K562 (cell line): ENCODE results near the gene PSG2. TPM values are rescaled to one million over a fixed set of nuclear protein-coding genes. Genes with fewer than 3 reads are reported as not detected.
"Not testable (repeated sequence)": the region's sequence is repeated elsewhere in the genome, so short reads cannot be mapped to it uniquely, and the experiment has no call there.

ENCODE experiments used
- ATAC-seq: fragments of 200-7000 bp; cut with Tn5 transposase; 3 replicates; pipeline ENCODE4 v1.9.1; 2020; ENCODE audit warnings: moderate library complexity
- BruUV-seq: library from RNA; stranded (reverse); fragments of 400-500 nt; replicated peaks from 2 replicates; lab custom pipeline; 2021; lab: Mats Ljungman, UMichigan
- CTCF ChIA-PET: fragments of 300-600 bp; formaldehyde crosslinking; extraction: SDS; loops from one replicate; lab custom pipeline; 2021; ENCODE audit warnings: low intra/inter-chr PET ratio; lab: Yijun Ruan, JAX
- POLR2A ChIA-PET: fragments of 300-600, 350-650 bp; sonication (Branson Sonifier 250); formaldehyde crosslinking; extraction: SDS; loops from one replicate; lab custom pipeline; 2021; ENCODE audit warnings: antibody characterized with exemption, inconsistent platforms; lab: Yijun Ruan, JAX
- DNase-seq, 4 experiments: peaks; one replicate each; pipeline versions ENCODE4 v3.0.0 to v3.0.0-alpha.2; 2011 to 2018; ENCODE audit warnings: low spot score in 3 of 4, mixed read lengths in 3 of 4; ENCODE audit errors: extremely low read depth in 1 of 4
- FAIRE-seq: peaks from 2 replicates; lab custom pipeline; 2011; peaks lifted over from hg19 to GRCh38; lab: Jason Lieb, UNC
- H2AFZ ChIP-seq: 2 replicates; pipeline ENCODE4 v1.6.0; 2011; ENCODE audit warnings: low read depth, low read length, control low read depth, inconsistent platforms
- H3K27ac ChIP-seq: fragments of 200-600 bp; 3 replicates; pipeline ENCODE4 v1.8.0; 2011; ENCODE audit warnings: low read depth, mild to moderate bottlenecking, control low read depth, inconsistent platforms, low read length, moderate library complexity, mixed read lengths; ENCODE audit errors: extremely low read depth
- H3K27me3 ChIP-seq, 2 experiments: fragments of 300-600 bp in 1 of 2; 2 replicates in 1 of 2; 3 replicates in 1 of 2; pipeline versions ENCODE4 v1.6.0 to v1.8.0; 2011; ENCODE audit warnings: inconsistent platforms in 2 of 2, low read length in 2 of 2, mild to moderate bottlenecking in 1 of 2, mixed read lengths in 1 of 2, moderate library complexity in 1 of 2; ENCODE audit not compliant: control insufficient read depth in 2 of 2, insufficient read depth in 2 of 2
- H3K36me3 ChIP-seq: fragments of 300-600 bp; 3 replicates; pipeline ENCODE4 v1.8.0; 2011; ENCODE audit warnings: mild to moderate bottlenecking, low read length, inconsistent platforms; ENCODE audit not compliant: control insufficient read depth, insufficient read depth
- H3K4me1 ChIP-seq, 2 experiments: fragments of 200-600 bp in 1 of 2; replicated peaks in 1 of 2; 2 replicates in 1 of 2; 3 replicates in 1 of 2; pipeline versions ENCODE4 v1.5.1 to v1.8.0; 2011; ENCODE audit warnings: inconsistent platforms in 2 of 2, low read length in 2 of 2, mild to moderate bottlenecking in 1 of 2, mixed read lengths in 1 of 2, moderate library complexity in 1 of 2; ENCODE audit not compliant: control insufficient read depth in 2 of 2, insufficient read depth in 2 of 2
- H3K4me2 ChIP-seq: 2 replicates; pipeline ENCODE4 v1.6.1; 2011; ENCODE audit warnings: low read length, control low read depth, inconsistent platforms, mixed read lengths; ENCODE audit not compliant: insufficient read depth
- H3K4me3 ChIP-seq: fragments of 200-600 bp; sonication (generic), shearing (Covaris generic); 2 replicates; pipeline ENCODE4 v1.5.1; 2016; ENCODE audit warnings: control low read depth, inconsistent platforms
- H3K79me2 ChIP-seq: fragments of 200-600 bp; 3 replicates; pipeline ENCODE4 v1.8.0; 2011; ENCODE audit warnings: low read length, inconsistent platforms; ENCODE audit not compliant: control insufficient read depth, insufficient read depth
- H3K9ac ChIP-seq, 2 experiments: 2 replicates each; pipeline versions ENCODE4 v1.6.0 to v1.6.1; 2011; ENCODE audit warnings: low read depth in 2 of 2, low read length in 2 of 2, control low read depth in 1 of 2, inconsistent platforms in 1 of 2, mild to moderate bottlenecking in 1 of 2, mixed read lengths in 1 of 2; ENCODE audit not compliant: insufficient read depth in 1 of 2
- H3K9me1 ChIP-seq: one replicate; pipeline ENCODE4 v1.6.0; 2011; ENCODE audit warnings: inconsistent platforms, mild to moderate bottlenecking, low read length, moderate library complexity; ENCODE audit not compliant: control insufficient read depth, insufficient read depth
- H3K9me3 ChIP-seq: replicated peaks from 2 replicates; pipeline ENCODE4 v1.5.1; 2011; ENCODE audit warnings: low read depth, low read length, inconsistent platforms; ENCODE audit not compliant: control insufficient read depth, insufficient read depth
- H4K20me1 ChIP-seq: replicated peaks from 2 replicates; pipeline ENCODE4 v1.6.1; 2011; ENCODE audit warnings: low read length, inconsistent platforms, mixed read lengths; ENCODE audit not compliant: control insufficient read depth, insufficient read depth
- NFIC ChIP-seq: fragments of 450-650 bp; IDR thresholded peaks from 2 replicates; pipeline ENCODE4 v1.6.1; 2017; ENCODE audit warnings: mild to moderate bottlenecking, inconsistent platforms
- RAD21 ChIP-seq, 2 experiments: fragments of 250-450 bp in 1 of 2; fragments of 450-650 bp in 1 of 2; sonication (Bioruptor Pico) in 1 of 2; formaldehyde crosslinking in 1 of 2; IDR thresholded peaks in 1 of 2; conservative IDR thresholded peaks in 1 of 2; 2 replicates each; pipeline versions ENCODE4 v1.4.0 to v1.8.0; 2020 to 2022; ENCODE audit warnings: mild to moderate bottlenecking in 2 of 2, moderate library complexity in 1 of 2
- WGBS: fragments of 100-300 bp; shearing (Covaris generic); methylation state at CpG from one replicate; pipeline ENCODE4 v1.1.6; 2016; ENCODE audit warnings: low coverage, mixed read lengths; ENCODE audit not compliant: insufficient coverage; ENCODE audit errors: missing lambda C conversion rate; 5-methylcytosine and 5-hydroxymethylcytosine counted together
- in situ Hi-C: fragments of 300-500 bp; cut with MboI; formaldehyde crosslinking; loops from 4 replicates; pipeline ENCODE4 v1.15.0; 2018; ENCODE audit warnings: inconsistent platforms, mixed read lengths
- intact Hi-C: fragments of 100-400 bp; cut with micrococcal nuclease; formaldehyde crosslinking; loops from 2 replicates; pipeline ENCODE4 v1.14.2; 2022
- polyA plus RNA-seq, 8 experiments: library from polyadenylated mRNA; depleted of rRNA in 4 of 8; stranded (reverse) in 5 of 8; unstranded in 3 of 8; fragments of >200 nt; fragmentation: Nextera tagmentation in 2 of 8; fragmentation: Illumina TruSeq in 1 of 8; extraction: Ambion mirVana in 2 of 8; extraction: Trizol in 1 of 8; gene quantifications; 2 replicates each; pipeline versions ENCODE4 v1.2.1 to v1.2.3, GENCODE V29; 2011 to 2014; ENCODE audit warnings: inconsistent platforms in 1 of 8, missing spikeins in 1 of 8
- total RNA-seq, 7 experiments: library from RNA; depleted of rRNA in 6 of 7; stranded (reverse); fragments of >200 nt in 6 of 7; fragmentation: Illumina TruSeq in 2 of 7; extraction: Trizol in 2 of 7; gene quantifications; 2 replicates each; pipeline versions ENCODE4 v1.2.1 to v1.2.3, GENCODE V29; 2011 to 2021; ENCODE audit warnings: low replicate concordance in 1 of 7
- TF ChIP-seq, protein P1 (sequence below), 3 experiments: IDR thresholded peaks in 2 of 3; conservative IDR thresholded peaks in 1 of 3; 2 replicates each; pipeline ENCODE4 v1.5.1; 2011 to 2012; ENCODE audit warnings: low read length in 3 of 3, mild to moderate bottlenecking in 3 of 3, control low read depth in 2 of 3, improper control_type of control experiment in 1 of 3, inconsistent platforms in 1 of 3, low read depth in 1 of 3, mixed read lengths in 1 of 3, moderate library complexity in 1 of 3; ENCODE audit not compliant: insufficient read depth in 2 of 3

Gene PSG2
- total and polyA plus RNA-seq, 9 of the 15 experiments (the other 6 are each of a cell fraction or from before 2014, with no cell fraction given) = not detected

DNA sequence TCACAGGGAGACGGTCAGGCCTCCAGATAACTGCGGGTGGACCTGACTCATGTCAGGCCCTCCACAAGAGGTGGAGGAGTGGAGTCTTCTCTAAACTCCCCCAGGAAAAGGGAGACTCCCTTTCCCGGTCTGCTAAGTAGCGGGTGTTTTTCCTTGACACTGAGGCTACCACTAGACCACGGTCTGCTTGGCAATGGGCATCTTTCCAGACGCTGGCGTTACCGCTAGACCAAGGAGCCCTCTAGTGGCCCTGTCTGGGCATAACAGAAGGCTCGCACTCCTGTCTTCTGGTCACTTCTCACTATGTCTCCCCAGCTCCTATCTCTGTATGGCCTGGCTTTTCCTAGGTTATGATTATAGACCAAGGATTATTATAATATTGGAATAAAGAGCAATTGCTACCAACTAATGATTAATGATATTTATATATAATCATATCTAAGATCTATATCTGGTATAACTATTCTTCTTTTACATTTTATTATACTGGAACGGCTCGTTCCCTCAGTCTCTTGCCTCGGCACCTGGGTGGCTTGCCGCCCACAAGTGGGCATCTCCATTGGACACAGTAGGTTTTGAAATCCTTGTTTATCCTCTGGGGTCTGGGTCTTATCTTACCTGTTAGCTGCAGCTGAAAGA, 5.3 kb upstream of the PSG2 start:
- H3K9ac ChIP-seq, H2AFZ ChIP-seq, H3K9me1 ChIP-seq, FAIRE-seq, H3K4me3 ChIP-seq, POLR2A ChIA-PET, BruUV-seq, intact Hi-C loops, H3K36me3 ChIP-seq, H3K27ac ChIP-seq, in situ Hi-C loops, H3K27me3 ChIP-seq, CTCF ChIA-PET, H3K79me2 ChIP-seq, H3K4me1 ChIP-seq, H3K4me2 ChIP-seq, H3K9me3 ChIP-seq, H4K20me1 ChIP-seq, ATAC-seq: not testable (repeated sequence)
- TF ChIP-seq RAD21 (CRISPR knock-in tag; conservative IDR thresholded peaks at IDR 0.05 in 1 of 2, IDR thresholded peaks at IDR 0.05 in 1 of 2) = peak in 1 of 2 experiments; percentile 40; a peak in 2 of 4 replicates
- TF ChIP-seq NFIC = peak; percentile 87
- TF ChIP-seq, protein P1, sequence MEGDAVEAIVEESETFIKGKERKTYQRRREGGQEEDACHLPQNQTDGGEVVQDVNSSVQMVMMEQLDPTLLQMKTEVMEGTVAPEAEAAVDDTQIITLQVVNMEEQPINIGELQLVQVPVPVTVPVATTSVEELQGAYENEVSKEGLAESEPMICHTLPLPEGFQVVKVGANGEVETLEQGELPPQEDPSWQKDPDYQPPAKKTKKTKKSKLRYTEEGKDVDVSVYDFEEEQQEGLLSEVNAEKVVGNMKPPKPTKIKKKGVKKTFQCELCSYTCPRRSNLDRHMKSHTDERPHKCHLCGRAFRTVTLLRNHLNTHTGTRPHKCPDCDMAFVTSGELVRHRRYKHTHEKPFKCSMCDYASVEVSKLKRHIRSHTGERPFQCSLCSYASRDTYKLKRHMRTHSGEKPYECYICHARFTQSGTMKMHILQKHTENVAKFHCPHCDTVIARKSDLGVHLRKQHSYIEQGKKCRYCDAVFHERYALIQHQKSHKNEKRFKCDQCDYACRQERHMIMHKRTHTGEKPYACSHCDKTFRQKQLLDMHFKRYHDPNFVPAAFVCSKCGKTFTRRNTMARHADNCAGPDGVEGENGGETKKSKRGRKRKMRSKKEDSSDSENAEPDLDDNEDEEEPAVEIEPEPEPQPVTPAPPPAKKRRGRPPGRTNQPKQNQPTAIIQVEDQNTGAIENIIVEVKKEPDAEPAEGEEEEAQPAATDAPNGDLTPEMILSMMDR (IDR thresholded peaks at IDR 0.05 in 2 of 3, conservative IDR thresholded peaks at IDR 0.05 in 1 of 3; ENCODE audit: insufficient read depth in 2 of 3, low read depth in 1 of 3, low read length in 3 of 3) = peak; percentile 33 to 56 (median 37); a peak in 5 of 6 replicates
- 3% methylated on average over 13 of the region's 13 CpGs for WGBS
- DNase-seq = peak in 1 of 4 experiments; percentile 34

DNA sequence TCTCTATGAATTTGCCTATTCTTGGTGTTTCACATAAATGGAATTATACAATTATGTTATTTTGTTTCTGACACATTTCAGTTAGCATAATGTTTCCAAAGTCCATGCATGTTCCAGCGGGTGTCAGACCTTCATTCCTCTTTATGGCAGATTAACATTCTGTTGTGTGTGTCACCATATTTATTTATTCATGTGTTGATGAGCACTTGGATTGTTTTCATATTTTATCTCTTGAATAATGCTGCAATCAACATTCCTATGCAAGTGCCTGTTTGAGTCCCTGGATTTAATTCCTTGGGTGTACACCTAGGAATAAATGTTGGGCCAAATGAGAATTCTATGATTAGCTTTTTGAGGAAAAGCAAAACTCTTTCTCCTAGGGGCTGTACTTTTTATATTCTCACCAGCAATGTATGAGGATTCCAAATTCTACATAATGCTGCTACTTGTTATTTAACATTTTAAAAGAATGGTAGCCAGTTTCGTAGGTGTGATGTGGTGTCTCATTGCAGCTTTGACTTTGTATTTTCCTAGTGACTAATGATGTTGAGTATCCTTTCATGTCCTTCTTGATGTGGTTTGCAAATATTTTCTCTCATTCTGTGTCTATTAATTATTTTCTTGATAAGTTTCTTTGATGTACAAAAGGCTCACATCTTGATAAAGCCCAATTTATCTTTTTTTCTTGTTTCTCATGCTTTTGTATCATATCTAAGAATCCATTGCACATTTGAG, 3.5 kb upstream of the PSG2 start:
- ATAC-seq, H4K20me1 ChIP-seq, BruUV-seq, H3K4me1 ChIP-seq, POLR2A ChIA-PET, FAIRE-seq, H3K9me3 ChIP-seq, intact Hi-C loops, H3K4me2 ChIP-seq, H3K4me3 ChIP-seq, H3K79me2 ChIP-seq, H3K27me3 ChIP-seq, H3K9me1 ChIP-seq, H3K9ac ChIP-seq, H2AFZ ChIP-seq, CTCF ChIA-PET, H3K27ac ChIP-seq, in situ Hi-C loops, H3K36me3 ChIP-seq, DNase-seq: not testable (repeated sequence)
- WGBS = 0% methylated on average over 2 of the region's 2 CpGs
